ENCODE data around the gene ADAM33. TPM values are rescaled to one million over a fixed set of nuclear protein-coding genes. Genes with fewer than 3 reads are reported as not detected.
A peak's percentile ranks its signal among the peaks of the same experiment; 100 is the strongest.

The ADAM33 gene
- total and polyA plus RNA-seq, 2 of the 13 experiments (the other 11 are each of a cell fraction or from before 2014, with no cell fraction given) = not detected

- TF ChIP-seq ZBTB34 (CRISPR knock-in tag; IDR thresholded peaks at IDR 0.05) (0 out of 2 replicates have a peak, but pooled peaks have one; percentile 37), NR0B2 (CRISPR knock-in tag; IDR thresholded peaks at IDR 0.05) (peak; percentile 63; the same call in 1 of the 2 replicates), TOE1 (CRISPR knock-in tag; IDR thresholded peaks at IDR 0.05) (peak; percentile 55; the same call in 1 of the 2 replicates), ZNF792 (CRISPR knock-in tag; IDR thresholded peaks at IDR 0.05) (peak; percentile 76; the same call in 1 of the 2 replicates), XRCC5 (optimal IDR thresholded peaks at IDR 0.05; ENCODE audit: low read length) (peak; percentile 88), RBAK (CRISPR knock-in tag; IDR thresholded peaks at IDR 0.05) (0 out of 2 replicates have a peak, but pooled peaks have one; percentile 20), MTF1 (CRISPR knock-in tag; IDR thresholded peaks at IDR 0.05) (no peak), SNAPC2 (CRISPR knock-in tag; IDR thresholded peaks at IDR 0.05) (no peak; the same call in 1 of the 2 replicates), ZMYM3 (CRISPR knock-in tag; IDR thresholded peaks at IDR 0.05) (peak; percentile 86; the same call in 1 of the 2 replicates), SATB2 (CRISPR knock-in tag; IDR thresholded peaks at IDR 0.05) (no peak), ZBTB4 (CRISPR knock-in tag; IDR thresholded peaks at IDR 0.05; ENCODE audit: borderline replicate concordance) (peak; percentile 72; the same call in 1 of the 2 replicates), ZNF713 (CRISPR knock-in tag; IDR thresholded peaks at IDR 0.05) (0 out of 2 replicates have a peak, but pooled peaks have one; percentile 79), BCL6 (CRISPR knock-in tag; IDR thresholded peaks at IDR 0.05) (peak; percentile 90), GABPA (IDR thresholded peaks at IDR 0.05; ENCODE audit: low read depth, low read length) (no peak), GABPA (CRISPR knock-in tag; IDR thresholded peaks at IDR 0.05; ENCODE audit: low read depth) (peak; percentile 57; the same call in 1 of the 2 replicates), ZNF543 (CRISPR knock-in tag; IDR thresholded peaks at IDR 0.05) (no peak), ZFP37 (CRISPR knock-in tag; IDR thresholded peaks at IDR 0.05; ENCODE audit: borderline replicate concordance) (peak; percentile 89; the same call in 1 of the 2 replicates), ELF3 (CRISPR knock-in tag; IDR thresholded peaks at IDR 0.05) (peak; percentile 83), KAT2B (IDR thresholded peaks at IDR 0.05; ENCODE audit: borderline replicate concordance, low read depth, low read length) (no peak), ARID5B (CRISPR knock-in tag; IDR thresholded peaks at IDR 0.05) (peak; percentile 99)
Observed at GRCh38 chr20:3628502-3629314, 53.1 kb downstream of the ADAM33 start (continued).
